Sigmoid colon (tissue), 4 donors: ENCODE results near the gene MAP4K4.

ENCODE experiments used
- CTCF ChIP-seq, 4 experiments: fragments of 450-650 bp in 3 of 4; fragments of 200-600 bp in 1 of 4; IDR thresholded peaks; one replicate each; pipeline ENCODE4 v1.5.1; 2016 to 2019; ENCODE audit warnings: antibody characterized with exemption in 4 of 4, mild to moderate bottlenecking in 3 of 4, moderate library complexity in 2 of 4
- POLR2A ChIP-seq, 2 donors: fragments of 450-650 bp; IDR thresholded peaks; one replicate each; pipeline ENCODE4 v1.6.1; 2016; ENCODE audit warnings: antibody characterized with exemption in 2 of 2, mild to moderate bottlenecking in 2 of 2, moderate library complexity in 2 of 2
- POLR2AphosphoS5 ChIP-seq, 4 donors: sonication (generic); formaldehyde crosslinking; IDR thresholded peaks; one replicate each; pipeline ENCODE4 v1.6.1; 2017; ENCODE audit warnings: antibody characterized with exemption in 4 of 4

- TF ChIP-seq POLR2A (IDR thresholded peaks at IDR 0.05) (no peak), CTCF (IDR thresholded peaks at IDR 0.05) (no peak), POLR2AphosphoS5 (IDR thresholded peaks at IDR 0.05) (no peak)
Measured at GRCh38 chr2:101817481-101817880, 120.0 kb downstream of the MAP4K4 start.
